NCI-H2227 (cell line): Measurements from ENCODE around the gene ATP1B4.
A peak's percentile ranks its signal among the peaks of the same experiment; 100 is the strongest.
"Not testable (repeated sequence)": the region's sequence is repeated elsewhere in the genome, so short reads cannot be mapped to it uniquely, and the experiment has no call there.

Experiments used
- DNase-seq: peaks from one replicate; lab custom pipeline; 2025; ENCODE audit not compliant: unreplicated experiment; lab: John Stamatoyannopoulos, UW

Gene ATP1B4

DNA sequence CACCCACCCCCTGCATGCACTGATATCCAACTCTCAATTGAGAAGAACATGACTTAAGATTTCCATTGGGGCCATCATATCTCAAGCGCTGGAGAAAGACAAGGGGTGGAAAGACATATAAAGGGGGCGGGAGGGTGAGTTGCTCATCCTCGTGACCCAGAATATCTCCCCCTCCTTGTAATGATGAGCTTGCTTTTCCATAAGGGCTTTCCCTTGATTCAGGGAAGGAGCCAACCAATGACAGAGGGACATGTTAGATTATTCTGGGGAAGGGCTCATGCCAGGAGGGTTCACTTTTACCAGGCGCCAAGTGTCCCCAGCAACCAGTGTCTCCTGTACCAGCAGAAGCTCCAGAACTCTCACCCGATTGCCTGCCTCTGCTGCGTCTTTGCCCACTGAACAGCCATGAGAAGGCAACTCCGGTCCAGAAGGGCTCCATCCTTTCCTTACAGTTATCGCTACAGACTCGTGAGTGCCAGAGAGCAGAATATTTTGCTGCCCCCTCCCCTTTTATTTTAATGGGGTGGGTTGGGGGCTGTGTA lies at the start of gene ATP1B4:
Gene ATP1B4 (plus strand): TSS at position 326 of the 542 bp plus-strand sequence. CDS start 80 bp downstream, at position 406.
- DNase-seq, result no peak

DNA sequence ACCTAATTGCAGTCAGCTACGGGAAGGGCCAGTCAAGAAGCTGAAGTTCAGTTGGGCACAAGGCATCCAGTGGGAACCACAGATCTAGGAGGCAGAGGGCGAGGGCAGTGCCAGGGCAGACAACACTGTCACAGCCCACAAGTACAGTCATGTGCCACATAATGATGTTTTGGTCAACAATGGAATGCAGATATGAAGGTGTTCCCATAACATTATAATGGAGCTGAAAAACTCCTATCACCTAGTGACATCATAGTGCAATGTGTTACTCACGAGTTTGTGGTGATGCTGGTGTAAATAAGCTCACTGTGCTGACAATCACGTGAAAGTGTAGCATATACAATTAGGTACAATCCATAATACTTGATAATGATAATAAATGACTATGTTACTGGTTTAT lies 46.1 kb upstream of the ATP1B4 start:
- no peak for DNase-seq

- DNase-seq, result no peak
These were observed 45.2 kb upstream of the ATP1B4 start for GRCh38 chrX:120316587-120317283.

- DNase-seq, result no peak
These were observed 43.5 kb upstream of the ATP1B4 start for GRCh38 chrX:120318411-120318810.

GRCh38 chrX:120321520-120322281 lies 40.2 kb upstream of the ATP1B4 start:
- DNase-seq, result no peak

DNA sequence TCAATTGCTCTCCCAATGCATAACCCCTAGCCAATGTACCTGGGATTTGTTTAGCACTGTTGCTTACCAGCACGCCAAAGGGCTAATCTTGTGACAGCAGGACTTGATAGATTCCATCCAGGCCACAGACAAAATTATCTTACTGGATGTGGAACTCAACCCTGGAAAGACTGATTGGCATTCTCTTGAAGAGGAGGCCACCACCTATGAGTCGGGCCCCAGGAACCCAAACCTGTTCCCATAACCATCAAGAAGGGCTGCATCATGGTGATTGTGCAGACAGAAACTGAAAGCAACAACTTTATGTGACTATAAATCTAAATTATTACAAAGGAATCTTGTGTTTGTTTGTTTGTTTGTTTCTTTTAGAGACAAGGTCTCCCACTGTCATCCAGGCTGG lies 30.8 kb upstream of the ATP1B4 start:
- DNase-seq, result no peak

GRCh38 chrX:120332394-120332793 lies 29.5 kb upstream of the ATP1B4 start:
- no peak for DNase-seq

GRCh38 chrX:120334151-120334550 lies 27.7 kb upstream of the ATP1B4 start:
- no peak for DNase-seq

DNA sequence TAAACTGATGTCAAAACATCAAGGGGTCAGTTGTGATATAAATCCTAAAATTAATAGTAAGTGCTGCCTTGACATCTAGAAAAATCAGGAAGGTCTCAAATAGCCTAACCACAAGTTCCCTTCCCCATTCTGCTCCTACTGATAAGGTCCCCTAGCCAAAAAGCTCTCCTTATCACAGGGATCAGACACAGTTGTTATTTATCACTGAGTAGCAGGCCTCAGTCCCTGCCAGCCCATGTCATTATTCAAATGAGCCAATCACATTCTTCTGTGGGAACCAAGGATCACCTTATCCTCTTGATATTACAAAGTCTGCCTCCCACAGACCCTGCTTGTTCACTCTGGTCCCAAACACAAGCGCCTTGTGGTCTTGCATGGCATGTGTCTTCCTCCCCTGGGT lies 27.3 kb upstream of the ATP1B4 start:
- no peak for DNase-seq

- DNase-seq, result no peak
These were observed 26.6 kb upstream of the ATP1B4 start for GRCh38 chrX:120335289-120335688.

GRCh38 chrX:120336899-120337298 lies 25.0 kb upstream of the ATP1B4 start:
- DNase-seq, result no peak

DNA sequence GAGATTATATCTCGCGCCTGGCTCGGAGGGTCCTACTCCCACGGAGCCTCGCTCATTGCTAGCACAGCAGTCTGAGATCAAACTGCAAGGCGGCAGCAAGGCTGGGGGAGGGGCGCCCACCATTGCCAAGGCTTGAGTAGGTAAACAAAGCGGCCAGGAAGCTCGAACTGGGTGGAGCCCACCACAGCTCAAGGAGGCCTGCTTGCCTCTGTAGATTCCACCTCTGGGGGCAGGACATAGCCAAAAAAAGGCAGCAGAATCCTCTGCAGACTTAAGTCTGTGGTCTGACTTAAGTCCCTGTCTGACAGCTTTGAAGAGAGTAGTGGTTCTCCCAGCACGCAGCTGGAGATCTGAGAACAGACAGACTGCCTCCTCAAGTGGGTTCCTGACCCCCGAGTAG lies 17.3 kb upstream of the ATP1B4 start:
- DNase-seq, result not testable (repeated sequence)

DNA sequence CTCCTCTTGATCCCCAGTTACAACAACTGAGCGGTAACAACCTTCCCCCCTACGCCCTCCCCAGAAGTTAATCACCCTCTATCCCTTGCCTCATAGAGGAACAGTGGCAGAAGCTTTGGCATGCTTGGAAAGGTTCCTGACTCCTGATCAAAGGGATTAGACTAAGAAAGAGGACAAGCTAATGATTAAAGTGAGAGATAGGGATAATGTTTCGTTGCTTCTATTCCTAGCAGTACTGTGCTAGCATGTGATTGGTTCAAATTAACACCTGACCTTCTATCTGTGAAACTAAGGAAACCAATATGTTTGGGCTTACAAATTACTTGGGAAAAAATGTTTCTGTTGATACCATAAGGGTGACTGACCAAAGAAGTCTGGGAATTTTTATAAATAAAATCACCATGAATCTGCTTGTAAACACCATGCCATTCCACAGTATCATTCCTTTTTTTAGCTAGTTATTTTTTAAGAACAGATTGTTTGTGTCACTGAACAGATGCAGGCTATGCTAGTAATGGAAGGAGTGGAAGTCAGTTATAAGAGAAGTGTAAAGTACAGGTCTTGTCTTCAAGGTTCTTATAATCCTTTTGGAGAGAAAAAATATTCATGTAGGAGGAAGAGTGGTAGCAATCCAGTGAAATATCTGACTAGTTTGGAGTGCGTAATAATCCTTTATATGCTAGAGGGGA lies 11.3 kb upstream of the ATP1B4 start:
- DNase-seq, result no peak

- no peak for DNase-seq
These were observed 5.8 kb upstream of the ATP1B4 start for GRCh38 chrX:120356084-120356483.

DNA sequence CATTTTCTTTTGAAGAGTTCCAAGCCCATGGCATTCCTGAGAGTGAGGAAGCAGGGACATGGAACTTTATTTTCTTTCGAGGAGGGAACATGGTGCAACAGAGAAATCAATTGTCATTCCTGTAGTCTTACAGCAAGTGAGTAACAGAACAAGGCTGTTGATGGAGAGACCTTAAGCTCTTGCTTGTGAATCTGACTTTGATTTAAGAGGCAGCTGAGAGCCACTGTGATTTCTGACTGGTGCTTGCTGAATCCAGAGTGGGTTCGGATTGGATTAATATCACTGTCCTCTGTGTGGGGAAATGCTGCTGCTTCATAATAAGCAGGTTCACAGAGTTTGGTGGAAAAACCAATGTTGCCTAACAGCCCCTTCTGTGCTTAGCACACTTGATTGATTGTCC lies 4.7 kb upstream of the ATP1B4 start:
- DNase-seq, result peak; percentile 33

GRCh38 chrX:120358737-120359456 lies 3.0 kb upstream of the ATP1B4 start:
- DNase-seq, result peak; percentile 74

DNA sequence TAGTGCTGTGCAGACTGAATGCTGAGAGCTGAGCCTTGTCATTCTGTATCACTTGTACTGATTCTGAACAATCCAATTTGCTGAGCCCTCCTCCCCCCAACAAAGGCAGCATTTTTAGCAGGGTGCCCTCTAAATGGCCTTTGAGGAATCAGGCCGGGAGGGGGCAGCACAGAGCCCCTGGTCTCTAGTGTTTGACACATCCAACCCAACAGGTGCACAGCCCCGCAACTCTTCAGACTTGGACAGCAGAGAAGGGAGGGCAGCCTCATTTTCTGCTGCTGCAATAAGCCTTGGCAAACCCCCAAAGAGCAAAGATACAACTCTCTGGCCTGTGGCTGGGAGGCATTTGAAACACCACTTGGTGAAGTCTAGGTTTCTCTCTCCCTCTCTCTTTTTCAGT lies 3.4 kb downstream of the ATP1B4 start:
- DNase-seq, result peak; percentile 43

DNA sequence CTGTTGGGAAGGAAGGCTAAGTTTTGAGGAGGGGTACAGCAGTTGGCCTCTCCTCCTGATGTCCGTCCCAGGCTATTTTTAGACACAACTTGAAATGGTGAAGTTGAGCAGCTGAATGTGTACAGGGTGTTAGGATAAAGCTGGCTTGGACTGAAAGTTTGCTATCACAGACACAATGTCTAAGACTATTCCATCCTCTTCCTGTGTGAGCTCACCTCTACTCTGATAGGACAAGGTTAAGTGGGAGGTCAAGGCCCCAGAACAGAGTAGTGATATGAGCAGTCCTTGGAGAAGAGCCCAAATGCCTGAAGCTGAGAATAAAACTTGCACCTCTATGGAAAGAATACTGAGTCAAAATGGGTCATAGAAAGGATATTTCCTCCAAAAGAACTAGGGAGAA lies 4.1 kb downstream of the ATP1B4 start:
- DNase-seq, result no peak

DNA sequence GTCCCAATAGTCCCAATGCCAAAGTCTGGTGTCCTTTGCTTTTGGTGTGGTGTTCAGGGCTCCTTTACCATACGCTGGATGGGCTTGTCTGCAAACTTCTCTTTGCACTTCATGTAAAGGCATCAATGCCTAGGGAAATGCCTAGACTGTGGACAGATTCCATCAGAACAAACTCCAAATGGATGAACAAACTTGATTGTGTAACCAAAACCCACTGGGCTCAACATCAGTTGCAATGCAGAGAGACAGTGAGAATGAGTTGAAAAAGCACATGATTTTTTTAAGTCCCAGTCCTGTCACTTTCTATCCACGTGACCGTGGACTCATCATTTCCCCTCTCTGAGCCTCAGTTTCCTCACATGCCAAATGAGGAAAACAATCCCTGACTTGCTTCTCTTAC lies 4.9 kb downstream of the ATP1B4 start:
- no peak for DNase-seq

DNA sequence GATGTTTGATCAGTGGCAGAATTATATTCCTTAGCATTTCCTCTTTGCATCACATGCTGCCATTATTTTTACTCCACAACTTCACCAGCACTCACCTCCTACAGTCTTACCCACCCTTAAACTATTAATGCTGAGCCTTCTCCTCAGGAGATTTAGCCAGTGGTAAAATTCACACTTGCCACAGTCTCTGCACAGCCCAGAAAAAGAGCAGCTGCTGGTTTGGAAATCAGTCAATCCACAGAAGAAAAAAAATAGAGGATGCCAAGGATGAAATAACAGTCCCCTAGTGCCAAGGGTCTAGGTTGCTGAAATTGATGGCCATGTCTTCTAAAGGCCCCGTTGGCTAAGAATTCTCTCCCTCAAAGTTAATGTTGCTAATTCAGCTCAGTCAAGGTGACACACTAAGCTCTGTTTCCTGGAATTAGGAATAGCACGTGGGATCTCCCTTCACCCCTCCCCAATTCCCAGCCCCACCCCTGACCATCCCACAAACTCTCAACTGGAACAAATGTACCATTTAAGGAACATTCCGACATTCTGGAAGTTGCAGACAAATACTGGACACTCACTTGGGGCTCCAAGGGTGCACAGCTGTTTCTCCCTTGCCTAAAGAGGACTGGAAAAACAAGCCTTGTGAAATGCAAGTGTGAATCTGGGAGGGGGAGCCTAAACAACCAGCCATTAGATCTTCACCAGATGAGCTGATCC lies 5.7 kb downstream of the ATP1B4 start:
- no peak for DNase-seq
